Thyroid gland (tissue), 4 donors: Measurements from ENCODE around the gene MLYCD. TPM values are rescaled to one million over a fixed set of nuclear protein-coding genes. Genes with fewer than 3 reads are reported as not detected.
"Not testable (repeated sequence)": the region's sequence is repeated elsewhere in the genome, so short reads cannot be mapped to it uniquely, and the experiment has no call there.

Experiments used
- DNase-seq, 2 donors: peaks; one replicate each; pipeline ENCODE4 v3.0.0-alpha.2; 2019
- H3K27ac ChIP-seq, 3 donors: fragments of 200-600 bp; sonication (generic); 1 replicate in 2 of 3; 2 replicates in 1 of 3; pipeline ENCODE4 v1.5.1; 2016 to 2019; ENCODE audit warnings: mild to moderate bottlenecking in 1 of 3, moderate library complexity in 1 of 3
- H3K27me3 ChIP-seq: fragments of 200-600 bp; sonication (generic); one replicate; pipeline ENCODE4 v1.5.1; 2019
- H3K36me3 ChIP-seq, 2 donors: fragments of 200-600 bp; sonication (generic); one replicate each; pipeline ENCODE4 v1.5.1; 2016 to 2019
- H3K4me1 ChIP-seq, 2 donors: fragments of 200-600 bp; sonication (generic); one replicate each; pipeline ENCODE4 v1.5.1; 2017 to 2019
- H3K4me3 ChIP-seq, 3 donors: fragments of 200-600 bp; sonication (generic); replicated peaks in 1 of 3; 1 replicate in 2 of 3; 2 replicates in 1 of 3; pipeline ENCODE4 v1.5.1; 2016; ENCODE audit warnings: mild to moderate bottlenecking in 1 of 3
- H3K9me3 ChIP-seq: fragments of 200-600 bp; sonication (generic); one replicate; pipeline ENCODE4 v1.5.1; 2017
- POLR2A ChIP-seq, 2 donors: fragments of 450-650 bp; IDR thresholded peaks; one replicate each; pipeline ENCODE4 v1.6.1; 2017; ENCODE audit warnings: antibody characterized with exemption in 2 of 2, mild to moderate bottlenecking in 2 of 2, moderate library complexity in 1 of 2
- WGBS, 2 donors: methylation state at CpG; one replicate each; pipeline ENCODE4 v1.1.5; 2017; 5-methylcytosine and 5-hydroxymethylcytosine counted together
- intact Hi-C: fragments of 100-400 bp; cut with DNase I; formaldehyde crosslinking; loops from one replicate; pipeline ENCODE4 v1.15.1; 2023
- total RNA-seq, 4 donors: library from RNA; depleted of rRNA; stranded (reverse); fragments of >200 nt; gene quantifications; one replicate each; pipeline ENCODE4 v1.2.3, GENCODE V29; 2016
- TF ChIP-seq, protein P1 (sequence below), 6 experiments: fragments of 200-600 bp in 3 of 6; fragments of 450-650 bp in 3 of 6; sonication (generic) in 3 of 6; IDR thresholded peaks; one replicate each; pipeline ENCODE4 v1.5.1; 2016 to 2019; ENCODE audit warnings: antibody characterized with exemption in 6 of 6, mild to moderate bottlenecking in 2 of 6, inconsistent platforms in 1 of 6, moderate library complexity in 1 of 6

MLYCD gene
- total RNA-seq, 4 donors from 2014 or later: 9.9 to 22.0 (median 12.0) TPM

DNA sequence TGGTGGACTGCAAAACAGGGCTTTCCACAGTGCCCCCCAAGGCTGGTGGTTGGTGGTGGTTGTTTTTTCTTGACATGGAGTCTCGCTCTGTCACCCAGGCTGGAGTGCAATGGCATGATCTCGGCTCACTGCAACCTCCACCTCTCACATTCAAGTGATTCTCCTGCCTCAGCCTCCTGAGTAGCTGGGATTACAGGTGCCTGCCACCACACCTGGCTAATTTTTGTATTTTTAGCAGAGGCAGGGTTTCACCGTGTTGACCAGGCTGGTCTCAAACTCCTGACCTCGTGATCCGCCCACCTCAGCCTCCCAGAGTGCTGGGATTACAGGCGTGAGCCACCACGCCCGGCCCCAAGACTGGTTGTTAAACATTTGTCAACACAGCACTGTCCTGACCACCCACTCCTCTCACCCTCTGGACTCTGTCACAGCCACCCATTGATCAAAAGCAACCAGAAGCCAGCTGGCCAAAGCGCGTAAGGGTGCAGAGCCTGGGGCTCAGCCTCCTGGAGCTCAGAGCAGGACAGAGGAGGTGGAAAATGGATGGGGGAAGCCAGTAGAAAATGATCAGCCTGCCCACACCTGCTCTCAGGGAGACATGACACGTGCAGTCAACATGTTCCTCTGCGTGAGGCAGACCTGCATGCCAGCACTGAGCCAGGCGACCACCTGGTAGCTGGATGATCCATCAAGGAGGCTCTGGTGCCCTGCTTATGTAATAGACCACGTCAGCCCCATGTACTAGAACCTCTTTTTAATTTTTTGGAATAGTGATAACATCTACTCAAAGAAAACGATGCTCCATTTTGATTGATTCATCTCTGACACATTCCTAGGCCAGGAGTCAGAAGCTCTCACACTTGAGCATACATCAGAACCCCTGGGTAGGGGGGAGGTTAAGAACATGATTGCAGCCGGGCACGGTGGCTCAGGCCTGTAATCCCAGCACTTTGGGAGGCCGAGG is 39.3 kb downstream of the MLYCD start:
- Histone ChIP-seq H3K4me3 (no peak overlapping the region), H3K27me3 (no peaks in the 10 kb centered on the region), H3K36me3 (no peaks in the 10 kb centered on the region), H3K27ac (no peak overlapping the region), H3K4me1 (no peaks in the 10 kb centered on the region), H3K9me3 (no peaks in the 10 kb centered on the region)
- WGBS, 2 donors: 93 to 96% methylated on average over 18 of the region's 18 CpGs
- TF ChIP-seq POLR2A (IDR thresholded peaks at IDR 0.05): no peak
- TF ChIP-seq, protein P1, sequence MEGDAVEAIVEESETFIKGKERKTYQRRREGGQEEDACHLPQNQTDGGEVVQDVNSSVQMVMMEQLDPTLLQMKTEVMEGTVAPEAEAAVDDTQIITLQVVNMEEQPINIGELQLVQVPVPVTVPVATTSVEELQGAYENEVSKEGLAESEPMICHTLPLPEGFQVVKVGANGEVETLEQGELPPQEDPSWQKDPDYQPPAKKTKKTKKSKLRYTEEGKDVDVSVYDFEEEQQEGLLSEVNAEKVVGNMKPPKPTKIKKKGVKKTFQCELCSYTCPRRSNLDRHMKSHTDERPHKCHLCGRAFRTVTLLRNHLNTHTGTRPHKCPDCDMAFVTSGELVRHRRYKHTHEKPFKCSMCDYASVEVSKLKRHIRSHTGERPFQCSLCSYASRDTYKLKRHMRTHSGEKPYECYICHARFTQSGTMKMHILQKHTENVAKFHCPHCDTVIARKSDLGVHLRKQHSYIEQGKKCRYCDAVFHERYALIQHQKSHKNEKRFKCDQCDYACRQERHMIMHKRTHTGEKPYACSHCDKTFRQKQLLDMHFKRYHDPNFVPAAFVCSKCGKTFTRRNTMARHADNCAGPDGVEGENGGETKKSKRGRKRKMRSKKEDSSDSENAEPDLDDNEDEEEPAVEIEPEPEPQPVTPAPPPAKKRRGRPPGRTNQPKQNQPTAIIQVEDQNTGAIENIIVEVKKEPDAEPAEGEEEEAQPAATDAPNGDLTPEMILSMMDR (IDR thresholded peaks at IDR 0.05): no peak
- intact Hi-C loops: no loop called here
- no peak for DNase-seq

GRCh38 chr16:83939266-83939855 is 40.4 kb downstream of the MLYCD start:
- DNase-seq: no peak
- H3K4me3 ChIP-seq: no peak overlapping the region
- no peak for TF ChIP-seq POLR2A (IDR thresholded peaks at IDR 0.05)
- TF ChIP-seq, protein P1 (IDR thresholded peaks at IDR 0.05): no peak
- H3K27ac ChIP-seq: no peak overlapping the region
- intact Hi-C loops: no loop called here
- no peaks in the 10 kb centered on the region for H3K36me3 ChIP-seq
- no peaks in the 10 kb centered on the region for H3K9me3 ChIP-seq
- H3K27me3 ChIP-seq: no peaks in the 10 kb centered on the region
- H3K4me1 ChIP-seq: no peaks in the 10 kb centered on the region
- WGBS, 2 donors: 85 to 89% methylated on average over 12 of the region's 12 CpGs

DNA sequence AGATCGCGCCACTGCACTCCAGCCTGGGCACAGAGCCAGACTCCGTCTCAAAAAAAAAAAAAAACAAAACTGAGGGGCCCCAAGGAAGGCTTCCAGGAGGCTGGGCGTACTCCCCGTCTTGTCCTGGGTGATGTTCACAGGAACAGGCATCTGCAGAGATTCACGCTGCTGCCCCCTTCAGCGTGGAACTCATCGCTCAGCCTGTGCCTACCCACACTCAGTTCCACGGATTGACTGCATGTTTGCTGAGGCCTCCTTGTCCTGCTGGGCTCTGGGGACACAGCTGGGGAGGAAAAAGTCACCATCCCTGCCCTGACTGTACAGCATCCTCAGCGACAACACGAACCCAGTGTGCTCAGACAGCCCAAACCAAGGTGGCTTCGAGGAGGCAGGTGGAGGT is 41.2 kb downstream of the MLYCD start:
- intact Hi-C loops: no loop called here
- no peak for TF ChIP-seq POLR2A (IDR thresholded peaks at IDR 0.05)
- TF ChIP-seq, protein P1 (IDR thresholded peaks at IDR 0.05): no peak
- 55 to 60% methylated on average over 12 of the region's 12 CpGs for WGBS, 2 donors

DNA sequence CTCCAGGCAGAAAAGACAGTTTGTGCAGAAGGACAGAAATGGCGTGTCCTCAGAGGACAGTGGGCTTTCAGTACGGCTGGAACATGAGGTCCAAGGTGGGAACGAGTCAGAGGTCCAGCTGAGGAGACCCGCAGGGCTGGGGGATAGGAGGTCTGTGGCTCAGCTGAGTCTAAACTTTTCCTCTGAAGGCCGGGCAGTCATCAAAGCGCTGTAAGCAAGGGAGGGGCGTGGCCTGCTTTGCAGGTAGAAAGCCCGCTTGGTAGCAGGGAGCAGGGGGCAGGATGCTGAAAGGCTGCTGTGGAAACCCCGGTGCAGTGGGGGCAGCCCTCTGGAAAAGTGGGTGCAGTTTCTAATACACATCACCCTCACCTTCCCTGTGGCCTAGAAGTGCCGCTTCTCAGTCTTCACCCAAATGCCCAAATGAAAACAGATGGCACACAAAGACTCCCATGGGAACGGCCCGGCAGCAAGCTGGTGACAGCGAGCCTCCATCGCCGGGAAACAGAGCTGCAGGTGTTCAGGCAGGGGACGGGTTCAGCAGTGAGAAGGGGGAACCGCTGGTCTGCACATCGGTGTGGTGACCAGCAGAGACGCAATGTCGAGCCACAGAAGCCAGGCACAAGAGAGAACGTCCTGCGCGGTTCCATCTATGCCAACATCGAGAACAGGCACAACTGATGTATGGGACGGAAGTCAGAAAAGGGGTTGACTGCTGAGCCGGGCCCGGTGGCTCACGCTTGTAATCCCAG is 41.9 kb downstream of the MLYCD start:
- Histone ChIP-seq H3K9me3 (no peaks in the 10 kb centered on the region), H3K4me3 (no peak overlapping the region), H3K36me3 (no peaks in the 10 kb centered on the region), H3K4me1 (no peaks in the 10 kb centered on the region), H3K27me3 (no peaks in the 10 kb centered on the region), H3K27ac (no peak overlapping the region)
- TF ChIP-seq, protein P1 (IDR thresholded peaks at IDR 0.05): no peak
- no peak for TF ChIP-seq POLR2A (IDR thresholded peaks at IDR 0.05)
- no peak for DNase-seq
- WGBS, 2 donors: 82 to 85% methylated on average over 28 of the region's 28 CpGs
- intact Hi-C loops: no loop called here

More for the DNA sequence above, 41.2 kb downstream of the MLYCD start:
- Histone ChIP-seq H3K4me3 (no peak overlapping the region), H3K27me3 (no peaks in the 10 kb centered on the region), H3K36me3 (no peaks in the 10 kb centered on the region), H3K4me1 (no peaks in the 10 kb centered on the region), H3K9me3 (no peaks in the 10 kb centered on the region), H3K27ac (no peak overlapping the region)
- DNase-seq: no peak

DNA sequence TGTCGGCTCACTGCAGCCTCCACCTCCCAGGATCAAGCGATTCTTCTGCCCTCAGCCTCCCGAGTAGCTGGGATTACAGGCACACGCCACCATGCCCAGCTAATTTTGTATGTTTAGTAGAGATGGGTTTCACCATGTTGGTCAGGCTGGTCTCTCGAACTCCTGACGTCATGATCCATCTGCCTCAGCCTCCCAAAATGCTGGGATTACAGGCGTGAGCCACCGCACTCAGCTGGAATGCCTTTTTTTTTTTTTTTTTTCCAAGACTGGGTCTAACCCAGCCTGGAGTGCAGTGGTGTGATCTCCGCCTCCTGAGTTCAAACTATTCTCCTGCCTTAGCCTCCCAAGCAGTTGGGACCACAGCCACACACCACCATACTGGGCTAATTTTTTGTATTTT is 42.6 kb downstream of the MLYCD start:
- H3K27me3 ChIP-seq, intact Hi-C loops, H3K36me3 ChIP-seq, H3K4me1 ChIP-seq, DNase-seq, H3K27ac ChIP-seq, H3K4me3 ChIP-seq, H3K9me3 ChIP-seq: not testable (repeated sequence)
- 96 to 100% methylated on average over 8 to 9 of the region's 9 CpGs for WGBS, 2 donors
